ENCODE results near the gene ZNF8.

- no peak for TF ChIP-seq POLR2A (IDR thresholded peaks at IDR 0.05)
- TF ChIP-seq CTCF (IDR thresholded peaks at IDR 0.05): no peak
Measured at GRCh38 chr19:58346961-58347929, 68.5 kb downstream of the ZNF8 start.
